HL-60 (cell line): ENCODE data around the gene SEMA4A.

Source experiments
- CTCF ChIP-seq: IDR thresholded peaks from one replicate; pipeline ENCODE4 v1.5.1; 2011; ENCODE audit warnings: low read length, control low read depth, inconsistent platforms; ENCODE audit not compliant: insufficient read depth
- SPI1 ChIP-seq: IDR thresholded peaks from 2 replicates; pipeline ENCODE4 v1.6.1; 2012; ENCODE audit warnings: low read depth, mild to moderate bottlenecking, borderline replicate concordance
- TF ChIP-seq, protein P1 (sequence below): IDR thresholded peaks from 2 replicates; pipeline ENCODE4 v1.6.1; 2012; ENCODE audit warnings: low read depth; ENCODE audit not compliant: insufficient replicate concordance

DNA sequence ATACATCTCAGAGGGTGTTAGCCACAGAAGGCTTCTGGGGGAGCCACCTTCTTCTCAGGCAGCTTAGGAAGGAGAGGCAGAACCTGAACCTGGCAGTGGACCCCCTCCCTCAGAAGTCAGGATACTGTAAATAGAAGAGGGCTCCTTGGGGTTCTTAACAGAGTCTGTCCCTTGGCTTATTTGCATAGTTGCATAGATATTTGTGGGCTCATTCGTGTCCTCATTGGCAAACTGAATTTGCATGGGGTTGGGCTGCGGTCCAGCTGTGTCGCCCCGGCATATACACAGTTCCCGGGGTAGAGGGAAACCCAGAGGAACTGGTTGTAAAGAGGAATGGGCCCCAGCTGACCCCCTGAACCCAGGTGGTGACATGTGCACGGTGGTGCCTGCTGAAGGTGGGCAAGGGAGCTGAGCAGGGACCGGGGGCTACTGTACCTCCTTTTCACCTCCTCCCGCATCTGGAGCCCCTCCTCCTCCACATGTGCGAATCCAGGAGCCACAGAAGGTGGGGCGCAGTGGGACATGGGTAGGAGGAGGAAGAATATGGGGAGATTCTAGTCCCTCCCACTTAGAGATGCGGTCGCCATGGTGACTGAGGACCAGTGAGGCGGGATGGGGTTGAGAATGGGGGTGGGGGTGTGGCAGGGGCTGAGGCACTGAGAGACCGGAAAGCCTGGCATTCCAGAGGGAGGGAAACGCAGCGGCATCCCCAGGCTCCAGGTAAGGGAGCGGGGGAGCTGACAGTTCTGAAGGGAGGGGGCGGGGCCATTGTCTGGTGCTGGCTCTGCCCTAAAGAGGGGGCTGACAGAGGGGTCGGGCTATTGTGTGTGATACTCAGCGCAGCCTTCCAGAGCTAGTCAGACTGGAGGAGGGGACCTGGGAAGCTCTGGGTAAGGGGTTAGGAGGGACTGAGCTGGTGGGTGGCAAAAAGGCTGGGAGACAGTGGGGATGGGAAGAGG lies 3.7 kb upstream of the SEMA4A start:
- TF ChIP-seq CTCF = no peak
- no peak for TF ChIP-seq SPI1
- TF ChIP-seq, protein P1, sequence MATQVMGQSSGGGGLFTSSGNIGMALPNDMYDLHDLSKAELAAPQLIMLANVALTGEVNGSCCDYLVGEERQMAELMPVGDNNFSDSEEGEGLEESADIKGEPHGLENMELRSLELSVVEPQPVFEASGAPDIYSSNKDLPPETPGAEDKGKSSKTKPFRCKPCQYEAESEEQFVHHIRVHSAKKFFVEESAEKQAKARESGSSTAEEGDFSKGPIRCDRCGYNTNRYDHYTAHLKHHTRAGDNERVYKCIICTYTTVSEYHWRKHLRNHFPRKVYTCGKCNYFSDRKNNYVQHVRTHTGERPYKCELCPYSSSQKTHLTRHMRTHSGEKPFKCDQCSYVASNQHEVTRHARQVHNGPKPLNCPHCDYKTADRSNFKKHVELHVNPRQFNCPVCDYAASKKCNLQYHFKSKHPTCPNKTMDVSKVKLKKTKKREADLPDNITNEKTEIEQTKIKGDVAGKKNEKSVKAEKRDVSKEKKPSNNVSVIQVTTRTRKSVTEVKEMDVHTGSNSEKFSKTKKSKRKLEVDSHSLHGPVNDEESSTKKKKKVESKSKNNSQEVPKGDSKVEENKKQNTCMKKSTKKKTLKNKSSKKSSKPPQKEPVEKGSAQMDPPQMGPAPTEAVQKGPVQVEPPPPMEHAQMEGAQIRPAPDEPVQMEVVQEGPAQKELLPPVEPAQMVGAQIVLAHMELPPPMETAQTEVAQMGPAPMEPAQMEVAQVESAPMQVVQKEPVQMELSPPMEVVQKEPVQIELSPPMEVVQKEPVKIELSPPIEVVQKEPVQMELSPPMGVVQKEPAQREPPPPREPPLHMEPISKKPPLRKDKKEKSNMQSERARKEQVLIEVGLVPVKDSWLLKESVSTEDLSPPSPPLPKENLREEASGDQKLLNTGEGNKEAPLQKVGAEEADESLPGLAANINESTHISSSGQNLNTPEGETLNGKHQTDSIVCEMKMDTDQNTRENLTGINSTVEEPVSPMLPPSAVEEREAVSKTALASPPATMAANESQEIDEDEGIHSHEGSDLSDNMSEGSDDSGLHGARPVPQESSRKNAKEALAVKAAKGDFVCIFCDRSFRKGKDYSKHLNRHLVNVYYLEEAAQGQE = no peak
